AG04450 (cell line): Measurements from ENCODE around the gene DNAJC4. TPM values are rescaled to one million over a fixed set of nuclear protein-coding genes. Genes with fewer than 3 reads are reported as not detected.

ENCODE experiments used
- CTCF ChIA-PET: fragments of 300-600, 350-600 bp; formaldehyde crosslinking; extraction: SDS; loops from one replicate; lab custom pipeline; 2022; ENCODE audit warnings: antibody characterized with exemption, inconsistent platforms; lab: Charles Lee
- POLR2A ChIA-PET: fragments of 350-600 bp; formaldehyde crosslinking; extraction: SDS; loops from one replicate; lab custom pipeline; 2021; ENCODE audit warnings: antibody characterized with exemption, inconsistent platforms; lab: Yijun Ruan, JAX
- DNase-seq: peaks from one replicate; pipeline ENCODE4 v3.0.0-alpha.2; 2011; ENCODE audit warnings: low read depth, low spot score
- H3K27ac ChIP-seq: one replicate; pipeline ENCODE4 v1.5.1; 2012; ENCODE audit warnings: low read depth, low read length, control low read depth
- H3K27me3 ChIP-seq: one replicate; pipeline ENCODE4 v1.6.0; 2012; ENCODE audit warnings: low read length; ENCODE audit not compliant: control insufficient read depth, insufficient read depth
- H3K4me3 ChIP-seq: 2 replicates; pipeline ENCODE4 v1.5.1; 2011; ENCODE audit warnings: mild to moderate bottlenecking, low read depth, low read length, control low read depth
- H3K9me3 ChIP-seq: 2 replicates; pipeline ENCODE4 v1.5.1; 2012; ENCODE audit warnings: low read length; ENCODE audit not compliant: control insufficient read depth, insufficient read depth
- CTCF ChIP-seq: IDR thresholded peaks from 2 replicates; pipeline ENCODE4 v1.5.1; 2011; ENCODE audit warnings: low read depth, low read length, control low read depth, inconsistent platforms
- polyA plus RNA-seq: library from polyadenylated mRNA; depleted of rRNA; stranded (reverse); fragments of >200 nt; gene quantifications from 2 replicates; pipeline ENCODE4 v1.2.3, GENCODE V29; 2011

The DNAJC4 gene
- polyA plus RNA-seq, 1 experiment = 18.7 TPM

GRCh38 chr11:64207256-64208085 is 22.9 kb upstream of the DNAJC4 start:
- Histone ChIP-seq H3K27ac (peak overlapping the region; percentile 57), H3K27me3 (no peaks in the 10 kb centered on the region), H3K9me3 (no peaks in the 10 kb centered on the region; the same call in 1 of the 2 replicates), H3K4me3 (no peak overlapping the region)
- POLR2A ChIA-PET = interaction anchor here (1.0 to 3.4 kb wide), 5 partner anchors 10 to 110 kb away, joined by 3 to 27 read pairs (median 5); partner anchors contain the start of genes NUDT22, PRDX5, STIP1 and TRMT112
- no peak for DNase-seq
- TF ChIP-seq CTCF = peak; percentile 4; the same call in 1 of the 2 replicates
- CTCF ChIA-PET = interaction anchor here (0.5 to 6.8 kb wide), 3 partner anchors 43 to 207 kb away, joined by 3 to 125 read pairs (median 5); no protein-coding TSS in a partner anchor

- H3K27ac ChIP-seq = peak overlapping the region; percentile 57
- DNase-seq = no peak
- H3K4me3 ChIP-seq = no peak overlapping the region
- TF ChIP-seq CTCF = no peak
- H3K27me3 ChIP-seq = no peaks in the 10 kb centered on the region
- POLR2A ChIA-PET = interaction anchor here (1.0 to 3.4 kb wide), 4 partner anchors 9 to 109 kb away, joined by 3 to 27 read pairs (median 4); partner anchors contain the start of genes PRDX5, STIP1 and TRMT112
- CTCF ChIA-PET = interaction anchor here (1.2 kb wide), 1 partner anchor 42 kb away, joined by 5 read pairs; no protein-coding TSS in a partner anchor
- no peaks in the 10 kb centered on the region; the same call in 1 of the 2 replicates for H3K9me3 ChIP-seq
Measured at GRCh38 chr11:64208086-64208795, 22.1 kb upstream of the DNAJC4 start.

- Histone ChIP-seq H3K27ac (no peak overlapping the region), H3K27me3 (no peaks in the 10 kb centered on the region), H3K9me3 (no peaks in the 10 kb centered on the region; the same call in 1 of the 2 replicates), H3K4me3 (no peak overlapping the region)
- ChIA-PET CTCF (no interaction called here), POLR2A (interaction anchor here (1.3 to 3.4 kb wide), 3 partner anchors 11 to 23 kb away, joined by 4 to 27 read pairs (median 6); partner anchors contain the start of gene STIP1)
- no peak for DNase-seq
- no peak for TF ChIP-seq CTCF
Measured at GRCh38 chr11:64208796-64209562, 21.4 kb upstream of the DNAJC4 start.

- DNase-seq = no peak
- H3K27ac ChIP-seq = no peak overlapping the region
- no peaks in the 10 kb centered on the region; the same call in 1 of the 2 replicates for H3K9me3 ChIP-seq
- H3K4me3 ChIP-seq = no peak overlapping the region
- TF ChIP-seq CTCF = no peak
- H3K27me3 ChIP-seq = no peaks in the 10 kb centered on the region
- CTCF ChIA-PET = no interaction called here
- POLR2A ChIA-PET = interaction anchor here (2.3 kb wide), 1 partner anchor 14 kb away, joined by 6 read pairs; no protein-coding TSS in a partner anchor
Measured at GRCh38 chr11:64209563-64209843, 20.8 kb upstream of the DNAJC4 start.
